Measurements from ENCODE around the gene TMEM30B.

DNA sequence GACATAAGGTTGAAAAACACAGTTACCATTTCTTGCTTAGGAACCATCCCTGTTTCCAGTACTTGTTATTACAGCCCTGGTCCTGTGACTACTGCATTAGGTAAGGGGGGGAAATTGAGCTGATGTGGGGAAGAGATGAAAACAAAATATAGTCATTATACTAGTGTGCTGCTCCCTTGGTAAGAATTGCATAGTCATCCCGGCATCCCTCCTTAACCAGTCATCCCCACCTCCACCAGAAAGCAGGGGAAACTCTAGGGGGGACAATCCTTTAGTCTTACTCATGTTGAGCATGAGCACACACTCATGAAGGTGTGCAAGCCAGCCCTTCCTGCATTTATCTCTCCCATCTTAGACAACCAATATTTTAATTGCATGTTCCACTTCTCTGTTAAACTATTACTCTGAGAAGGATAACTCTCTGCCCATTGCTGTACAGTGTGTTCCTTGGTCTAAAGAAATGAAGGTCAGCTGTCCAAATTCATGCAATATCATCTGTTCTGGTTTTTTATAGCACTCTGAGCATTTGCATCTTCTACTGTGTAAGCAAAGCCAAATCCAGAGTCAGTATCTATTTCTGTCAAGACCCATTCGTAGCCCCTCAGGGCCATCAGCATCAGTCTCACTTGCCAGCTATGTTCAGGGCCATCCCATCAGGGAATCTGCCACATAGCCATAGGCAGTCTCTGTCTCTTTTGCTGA is 46.8 kb downstream of the TMEM30B start:
- TF ChIP-seq POLR2A (IDR thresholded peaks at IDR 0.05) (no peak), POLR2AphosphoS5 (IDR thresholded peaks at IDR 0.05) (no peak)

Measured in suprapubic skin (tissue), 4 donors.